ENCODE results near the gene BIRC5. TPM values are rescaled to one million over a fixed set of nuclear protein-coding genes. Genes with fewer than 3 reads are reported as not detected.

The BIRC5 gene
- total RNA-seq, 1 experiment from 2014 or later = 140 TPM

GRCh38 chr17:78256707-78257591 lies 42.9 kb downstream of the BIRC5 start:
- intact Hi-C loops (cut with micrococcal nuclease) = no loop called here
- H3K79me2 ChIP-seq (ENCODE audit: insufficient read depth, low read length) = no peaks in the 10 kb centered on the region
- no peaks in the 10 kb centered on the region for H3K9me3 ChIP-seq (ENCODE audit: control insufficient read depth in 1 of 2, insufficient read depth in 1 of 2, low read depth in 1 of 2, low read length in 2 of 2)
- no peaks in the 10 kb centered on the region for H3K9me2 ChIP-seq (ENCODE audit: insufficient read depth)
- ChIA-PET POLR2A (no interaction called here), RAD21 (ENCODE audit: low non-redundant PET in 1 of 2, low total read pairs in 2 of 2, uncharacterized antibody in 2 of 2, unreplicated experiment in 2 of 2) (no interaction called here), CTCF (no interaction called here)
- H2AFZ ChIP-seq (ENCODE audit: low read depth, low read length, poor library complexity, severe bottlenecking) = no peak overlapping the region
- BruUV-seq (replicated peaks) = no TSS peak
- H4K20me1 ChIP-seq (ENCODE audit: insufficient read depth) = no peaks in the 10 kb centered on the region
- no peak overlapping the region for H3K4me2 ChIP-seq (ENCODE audit: low read length)
- ATAC-seq (no peak), DNase-seq (ENCODE audit: low read depth, low spot score) (no peak)
- no peak overlapping the region for H3K4me3 ChIP-seq (replicated peaks in 1 of 2; ENCODE audit: low read depth in 1 of 2, low read length in 2 of 2)
- no peak overlapping the region for H3K27ac ChIP-seq (ENCODE audit: low read depth, low read length)
- H3K9ac ChIP-seq (ENCODE audit: low read length) = no peak overlapping the region
- TF ChIP-seq CEBPB (IDR thresholded peaks at IDR 0.05; ENCODE audit: low read depth) (no peak), JUND (IDR thresholded peaks at IDR 0.05) (no peak), ELF1 (IDR thresholded peaks at IDR 0.05; ENCODE audit: borderline replicate concordance, low read depth) (no peak), EGR1 (IDR thresholded peaks at IDR 0.05; ENCODE audit: low read depth) (no peak), POLR2A (IDR thresholded peaks at IDR 0.05; ENCODE audit: borderline replicate concordance, extremely low read depth, insufficient read depth, insufficient read length) (no peak), POLR2AphosphoS5 (IDR thresholded peaks at IDR 0.05; ENCODE audit: low read depth, low read length) (no peak), FOSL1 (IDR thresholded peaks at IDR 0.05; ENCODE audit: low read depth) (no peak), EZH2 (IDR thresholded peaks at IDR 0.05) (no peak), TCF7L2 (IDR thresholded peaks at IDR 0.05; ENCODE audit: borderline replicate concordance, extremely low read depth, insufficient read depth, insufficient read length) (no peak), ZFX (IDR thresholded peaks at IDR 0.05) (no peak)
- TF ChIP-seq, protein P1, sequence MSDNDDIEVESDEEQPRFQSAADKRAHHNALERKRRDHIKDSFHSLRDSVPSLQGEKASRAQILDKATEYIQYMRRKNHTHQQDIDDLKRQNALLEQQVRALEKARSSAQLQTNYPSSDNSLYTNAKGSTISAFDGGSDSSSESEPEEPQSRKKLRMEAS (IDR thresholded peaks at IDR 0.05) = no peak
- TF ChIP-seq, protein P2, sequence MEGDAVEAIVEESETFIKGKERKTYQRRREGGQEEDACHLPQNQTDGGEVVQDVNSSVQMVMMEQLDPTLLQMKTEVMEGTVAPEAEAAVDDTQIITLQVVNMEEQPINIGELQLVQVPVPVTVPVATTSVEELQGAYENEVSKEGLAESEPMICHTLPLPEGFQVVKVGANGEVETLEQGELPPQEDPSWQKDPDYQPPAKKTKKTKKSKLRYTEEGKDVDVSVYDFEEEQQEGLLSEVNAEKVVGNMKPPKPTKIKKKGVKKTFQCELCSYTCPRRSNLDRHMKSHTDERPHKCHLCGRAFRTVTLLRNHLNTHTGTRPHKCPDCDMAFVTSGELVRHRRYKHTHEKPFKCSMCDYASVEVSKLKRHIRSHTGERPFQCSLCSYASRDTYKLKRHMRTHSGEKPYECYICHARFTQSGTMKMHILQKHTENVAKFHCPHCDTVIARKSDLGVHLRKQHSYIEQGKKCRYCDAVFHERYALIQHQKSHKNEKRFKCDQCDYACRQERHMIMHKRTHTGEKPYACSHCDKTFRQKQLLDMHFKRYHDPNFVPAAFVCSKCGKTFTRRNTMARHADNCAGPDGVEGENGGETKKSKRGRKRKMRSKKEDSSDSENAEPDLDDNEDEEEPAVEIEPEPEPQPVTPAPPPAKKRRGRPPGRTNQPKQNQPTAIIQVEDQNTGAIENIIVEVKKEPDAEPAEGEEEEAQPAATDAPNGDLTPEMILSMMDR (IDR thresholded peaks at IDR 0.05 in 2 of 3, conservative IDR thresholded peaks at IDR 0.05 in 1 of 3; ENCODE audit: borderline replicate concordance in 1 of 3, insufficient read depth in 1 of 3, low read depth in 2 of 3, low read length in 2 of 3) = no peak
- TF ChIP-seq, protein P3, sequence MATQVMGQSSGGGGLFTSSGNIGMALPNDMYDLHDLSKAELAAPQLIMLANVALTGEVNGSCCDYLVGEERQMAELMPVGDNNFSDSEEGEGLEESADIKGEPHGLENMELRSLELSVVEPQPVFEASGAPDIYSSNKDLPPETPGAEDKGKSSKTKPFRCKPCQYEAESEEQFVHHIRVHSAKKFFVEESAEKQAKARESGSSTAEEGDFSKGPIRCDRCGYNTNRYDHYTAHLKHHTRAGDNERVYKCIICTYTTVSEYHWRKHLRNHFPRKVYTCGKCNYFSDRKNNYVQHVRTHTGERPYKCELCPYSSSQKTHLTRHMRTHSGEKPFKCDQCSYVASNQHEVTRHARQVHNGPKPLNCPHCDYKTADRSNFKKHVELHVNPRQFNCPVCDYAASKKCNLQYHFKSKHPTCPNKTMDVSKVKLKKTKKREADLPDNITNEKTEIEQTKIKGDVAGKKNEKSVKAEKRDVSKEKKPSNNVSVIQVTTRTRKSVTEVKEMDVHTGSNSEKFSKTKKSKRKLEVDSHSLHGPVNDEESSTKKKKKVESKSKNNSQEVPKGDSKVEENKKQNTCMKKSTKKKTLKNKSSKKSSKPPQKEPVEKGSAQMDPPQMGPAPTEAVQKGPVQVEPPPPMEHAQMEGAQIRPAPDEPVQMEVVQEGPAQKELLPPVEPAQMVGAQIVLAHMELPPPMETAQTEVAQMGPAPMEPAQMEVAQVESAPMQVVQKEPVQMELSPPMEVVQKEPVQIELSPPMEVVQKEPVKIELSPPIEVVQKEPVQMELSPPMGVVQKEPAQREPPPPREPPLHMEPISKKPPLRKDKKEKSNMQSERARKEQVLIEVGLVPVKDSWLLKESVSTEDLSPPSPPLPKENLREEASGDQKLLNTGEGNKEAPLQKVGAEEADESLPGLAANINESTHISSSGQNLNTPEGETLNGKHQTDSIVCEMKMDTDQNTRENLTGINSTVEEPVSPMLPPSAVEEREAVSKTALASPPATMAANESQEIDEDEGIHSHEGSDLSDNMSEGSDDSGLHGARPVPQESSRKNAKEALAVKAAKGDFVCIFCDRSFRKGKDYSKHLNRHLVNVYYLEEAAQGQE (IDR thresholded peaks at IDR 0.05; ENCODE audit: low read depth) = no peak
- H3K27me3 ChIP-seq (ENCODE audit: insufficient read depth, low read length) = no peaks in the 10 kb centered on the region
- H3K4me1 ChIP-seq (ENCODE audit: control insufficient read depth in 1 of 2, insufficient read depth in 2 of 2, low read length in 2 of 2) = peaks cover 0 to 6% of the 10 kb centered on the region in 2 experiments; a peak in 1 of 4 replicates
- no peaks in the 10 kb centered on the region for H3K36me3 ChIP-seq (ENCODE audit: control insufficient read depth in 1 of 2, insufficient read depth in 2 of 2, low read length in 2 of 2)

Data from HCT116 (cell line).